ENCODE measurements around the gene ARNT2.

The ARNT2 gene

GRCh38 chr15:80578871-80579270 lies 174.7 kb downstream of the ARNT2 start:
- DNase-seq = no peak

DNA sequence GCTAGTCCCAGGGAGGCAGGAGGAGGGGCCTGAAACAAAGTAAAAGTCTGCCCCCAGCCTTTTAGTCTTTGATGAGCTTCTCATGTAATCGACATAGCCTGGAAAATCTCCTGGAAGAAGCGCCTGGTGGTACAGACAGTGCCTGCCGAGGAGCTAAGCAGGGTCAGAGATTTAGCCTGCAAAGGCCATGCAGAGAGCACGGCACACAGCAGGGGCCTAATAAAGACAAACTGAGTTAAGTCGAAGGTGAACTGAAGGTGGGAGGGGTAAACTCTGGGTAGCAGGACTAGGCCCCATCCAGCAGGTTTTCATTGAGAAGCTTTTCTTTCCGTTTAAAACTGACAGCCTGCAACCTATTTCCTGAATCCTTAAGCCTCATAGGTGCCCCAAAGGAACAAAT lies 175.4 kb downstream of the ARNT2 start:
- DNase-seq = no peak

DNA sequence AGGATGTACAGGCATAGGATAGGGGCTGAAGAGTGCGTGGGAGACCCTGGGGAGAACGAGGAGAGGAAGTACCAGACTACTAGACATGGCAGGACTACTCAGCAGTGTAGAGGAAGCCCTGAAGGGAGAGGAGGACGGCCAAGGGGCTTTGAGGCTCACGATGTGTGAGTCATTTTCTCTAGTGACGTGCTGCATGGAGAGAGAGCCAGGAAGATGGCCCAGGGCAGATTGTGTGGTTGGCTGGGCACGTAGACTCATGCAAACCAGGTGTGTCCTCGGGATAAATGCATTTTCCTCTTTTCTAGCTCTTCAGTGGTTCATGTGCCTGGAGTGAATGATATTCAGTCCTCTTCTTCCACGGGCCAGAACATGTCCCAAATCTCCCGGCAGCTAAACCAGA lies 175.9 kb downstream of the ARNT2 start:
- no peak for DNase-seq

DNA sequence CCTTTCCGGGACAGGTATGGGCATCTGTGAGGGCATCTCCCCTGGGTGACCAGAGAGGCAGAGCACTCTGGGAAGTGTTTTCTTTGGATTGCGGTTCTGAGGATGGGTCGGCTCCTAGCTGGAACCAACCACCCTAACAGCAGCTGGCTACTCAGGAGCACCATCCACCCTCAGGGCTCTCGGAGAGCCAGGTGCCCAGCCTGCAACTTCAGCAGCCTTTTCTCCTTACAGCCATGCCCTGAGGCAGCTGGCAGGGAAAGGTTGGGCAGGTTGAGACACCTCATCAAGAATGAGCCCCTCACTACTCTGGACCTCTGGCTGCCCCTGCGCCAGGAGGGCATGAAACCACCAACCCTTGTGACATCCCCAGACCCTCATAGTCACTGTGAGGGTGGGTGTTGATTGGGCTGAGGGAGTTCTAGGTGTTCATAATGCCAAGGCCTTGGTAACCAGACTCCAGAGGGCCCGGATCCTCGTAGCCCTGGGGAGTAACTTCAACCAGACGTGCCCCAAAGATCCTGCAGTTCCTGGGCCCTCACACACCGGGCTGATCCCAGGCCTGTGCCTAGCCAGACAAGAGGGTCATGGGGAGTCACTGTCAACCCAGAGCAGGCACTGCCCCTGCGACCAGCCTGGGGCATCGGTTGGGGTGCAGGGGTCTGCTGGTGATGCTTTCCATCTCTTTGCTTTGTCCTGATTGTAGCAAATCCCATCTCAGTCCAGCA lies 176.5 kb downstream of the ARNT2 start:
- no peak for DNase-seq

DNA sequence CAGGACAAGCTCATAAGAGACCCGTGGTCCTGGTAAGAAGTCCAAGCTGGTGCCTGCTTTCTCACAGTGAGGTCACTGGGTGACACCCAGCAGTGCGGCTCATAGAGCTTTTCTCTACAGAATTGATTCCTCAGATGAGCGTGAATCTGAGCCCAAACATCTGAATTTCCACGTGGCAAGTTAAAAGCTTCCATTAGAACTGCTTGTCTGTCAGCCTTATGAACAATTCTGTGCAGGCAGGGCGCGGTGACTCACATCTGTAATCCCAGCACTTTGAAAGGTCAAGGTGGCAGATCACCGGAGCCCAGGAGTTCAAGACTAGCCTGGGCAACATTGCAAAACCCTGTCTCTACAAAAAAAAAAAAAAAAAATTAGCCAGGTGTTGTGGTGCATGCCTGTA lies 177.8 kb downstream of the ARNT2 start:
- no peak for DNase-seq

GRCh38 chr15:80582816-80583423 lies 178.7 kb downstream of the ARNT2 start:
- no peak for DNase-seq

- DNase-seq = no peak
Observed at GRCh38 chr15:80584561-80584964, 180.4 kb downstream of the ARNT2 start.

GRCh38 chr15:80584973-80585525 lies 180.9 kb downstream of the ARNT2 start:
- no peak for DNase-seq

DNA sequence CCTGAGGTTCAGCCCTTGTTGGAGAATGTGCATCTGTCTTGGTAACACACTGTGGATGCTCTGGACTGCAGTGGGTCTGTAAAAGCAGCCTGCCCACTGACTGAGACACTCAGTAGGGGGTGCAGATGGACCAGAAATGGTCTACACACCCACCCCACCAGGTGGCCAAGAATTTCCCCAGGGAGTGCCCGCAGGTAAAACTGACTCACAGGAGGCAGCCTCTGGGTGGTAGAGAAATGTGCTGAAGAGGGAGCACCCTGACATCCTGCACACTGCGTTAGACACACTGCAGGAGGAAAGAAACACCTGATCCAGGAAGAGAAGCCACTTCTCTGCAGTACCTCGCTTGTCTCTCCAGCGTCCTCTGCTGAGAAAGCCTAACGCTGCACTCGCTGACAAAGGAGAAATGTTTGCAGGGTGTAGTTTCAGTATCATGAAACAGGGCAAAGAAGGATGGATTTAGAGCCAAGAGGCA lies 181.4 kb downstream of the ARNT2 start:
- no peak for DNase-seq

GRCh38 chr15:80586161-80586560 lies 182.0 kb downstream of the ARNT2 start:
- DNase-seq = no peak

DNA sequence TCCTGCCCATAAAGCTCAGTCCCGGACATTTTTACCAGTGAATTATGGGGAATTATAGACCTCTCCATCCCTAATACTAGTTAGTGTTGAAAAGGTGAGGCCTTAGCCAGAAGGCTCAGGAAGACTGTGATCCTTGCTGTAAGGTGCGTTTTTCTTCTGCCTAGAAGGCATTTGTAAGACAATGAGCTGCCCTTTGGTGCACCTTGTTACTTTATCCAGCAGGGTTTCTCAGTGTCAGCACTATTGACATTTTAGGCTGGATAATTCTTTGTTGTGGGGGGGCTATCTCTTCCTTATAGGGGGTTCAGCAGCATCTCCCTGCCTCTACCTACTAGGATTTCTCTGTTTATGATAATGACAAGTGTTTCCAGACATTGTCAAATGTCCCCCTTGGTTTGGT lies 182.8 kb downstream of the ARNT2 start:
- DNase-seq = no peak

DNA sequence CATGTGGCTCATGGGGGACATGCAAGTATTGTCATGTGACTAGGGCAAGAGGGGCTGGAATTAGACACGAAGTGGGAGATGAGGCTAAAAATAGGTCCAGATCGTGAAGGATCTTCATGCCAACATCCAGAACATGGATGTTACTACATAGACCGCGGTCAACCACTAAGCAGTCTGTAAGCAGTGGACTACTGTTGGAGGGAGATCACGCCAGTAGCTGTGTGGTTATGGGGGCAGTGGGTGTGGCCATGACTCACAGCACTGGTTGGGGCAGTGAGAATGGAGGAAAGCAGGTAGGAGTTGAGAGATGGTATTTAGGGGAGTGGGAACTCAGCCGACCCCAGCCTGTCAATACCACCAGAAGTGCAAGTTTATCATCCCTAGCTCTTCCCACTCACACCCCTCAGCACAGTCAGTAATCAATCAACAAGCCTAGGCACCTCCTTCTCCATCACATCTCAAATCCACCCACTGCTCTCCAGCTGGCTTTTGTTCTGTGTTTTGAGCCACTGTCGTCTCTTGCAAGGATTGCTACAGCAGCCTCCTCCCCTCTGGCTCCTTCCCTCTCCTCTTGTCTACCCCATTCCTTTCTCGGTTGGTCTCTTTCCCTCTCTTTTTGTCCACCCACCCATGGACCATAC lies 183.8 kb downstream of the ARNT2 start:
- DNase-seq = no peak

DNA sequence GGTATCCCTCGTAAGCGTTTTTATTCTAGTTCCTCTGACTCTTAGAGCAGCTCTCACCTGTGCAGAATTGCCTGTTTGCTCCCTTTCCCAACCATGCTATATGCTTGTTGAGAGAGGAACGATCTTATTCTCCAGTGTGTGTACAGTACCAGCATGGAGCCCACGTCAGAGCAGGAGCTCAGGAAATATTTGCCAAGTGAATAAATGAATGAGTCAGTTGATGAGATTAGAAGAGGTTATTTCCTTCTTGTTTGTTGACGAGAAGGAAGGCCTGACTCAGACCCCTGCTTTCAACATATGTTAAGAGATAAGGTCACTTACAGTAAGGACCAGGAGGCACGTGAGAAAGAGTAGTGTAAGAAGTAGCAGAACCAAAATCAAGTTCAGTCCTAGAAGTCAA lies 184.6 kb downstream of the ARNT2 start:
- DNase-seq = no peak

DNA sequence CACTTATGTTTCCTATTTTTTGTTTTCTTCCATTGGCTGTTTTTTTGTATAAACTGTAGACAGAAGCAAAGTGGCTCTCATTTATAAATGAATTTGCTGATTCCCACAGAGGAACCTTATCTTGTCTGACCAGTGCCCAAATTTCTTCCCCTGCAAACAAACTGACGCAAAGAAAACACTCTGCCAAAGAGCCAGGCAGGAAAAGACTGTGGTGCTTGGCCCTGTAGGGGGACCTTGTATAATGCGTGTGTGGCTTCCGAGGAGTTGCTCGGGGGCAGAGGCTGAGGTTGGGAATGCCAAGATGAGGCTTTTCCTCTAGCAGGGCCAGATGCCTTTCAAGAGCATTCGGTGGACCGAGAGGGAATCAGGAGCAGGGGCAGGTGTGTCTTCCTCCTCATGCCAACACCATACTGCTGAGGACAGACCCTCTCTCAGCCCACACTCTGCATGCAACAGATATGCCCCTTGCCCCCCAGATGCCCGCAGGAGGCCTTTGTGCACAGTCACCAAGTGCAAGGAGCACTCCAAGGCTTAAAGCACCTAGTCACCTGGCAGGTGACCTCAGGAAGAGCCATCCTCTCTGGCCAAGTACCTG lies 186.7 kb downstream of the ARNT2 start:
- DNase-seq = no peak

- no peak for DNase-seq
Observed at GRCh38 chr15:80591471-80591870, 187.3 kb downstream of the ARNT2 start.

GRCh38 chr15:80591938-80592825 lies 188.0 kb downstream of the ARNT2 start:
- no peak for DNase-seq

DNA sequence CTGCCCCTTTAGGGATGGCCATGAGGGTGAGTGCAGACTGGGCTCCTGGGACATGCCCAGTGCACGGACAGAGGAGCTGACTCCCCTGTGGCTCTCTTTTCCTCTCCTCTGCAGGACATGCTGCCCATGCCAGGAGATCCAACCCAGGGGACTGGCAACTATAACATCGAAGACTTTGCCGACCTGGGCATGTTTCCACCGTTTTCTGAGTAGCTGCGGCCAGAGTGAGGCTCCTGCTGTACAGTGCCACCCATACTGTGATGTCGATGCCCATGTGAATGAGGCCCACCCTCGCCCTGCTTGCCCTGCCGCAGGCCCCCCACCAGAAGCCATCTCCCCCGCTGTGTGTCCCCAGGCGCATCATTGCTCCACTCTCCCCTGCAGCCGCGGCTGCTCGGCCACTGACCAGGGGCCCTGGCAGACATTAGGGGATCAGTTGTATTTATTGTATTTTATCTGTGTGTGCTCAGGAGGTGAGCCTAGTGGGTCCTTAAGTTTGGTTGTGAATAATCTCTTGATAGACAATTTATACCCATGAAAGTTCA lies 189.4 kb downstream of the ARNT2 start:
- DNase-seq = no peak

- DNase-seq = no peak
Observed at GRCh38 chr15:80594091-80594889, 190.1 kb downstream of the ARNT2 start.

DNA sequence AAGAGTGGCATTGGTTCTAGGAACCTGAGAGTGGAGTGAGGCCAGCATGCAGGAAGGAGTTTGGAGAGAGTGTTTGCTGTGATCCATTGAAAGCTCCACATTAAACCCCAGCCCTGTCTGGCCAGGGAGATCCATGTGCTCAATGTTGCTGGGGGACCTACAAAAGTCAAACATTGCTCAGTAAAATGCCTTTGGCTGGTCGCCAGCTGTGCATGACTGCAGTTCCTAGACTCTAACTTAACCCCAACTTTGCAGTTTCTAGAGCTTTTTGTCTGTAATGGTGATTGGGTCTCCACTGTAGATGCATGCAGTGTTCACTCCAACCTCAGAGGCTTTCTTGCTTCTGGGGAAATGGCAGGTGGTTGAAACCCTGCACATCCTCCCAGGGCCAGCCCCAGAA lies 191.2 kb downstream of the ARNT2 start:
- DNase-seq = no peak

DNA sequence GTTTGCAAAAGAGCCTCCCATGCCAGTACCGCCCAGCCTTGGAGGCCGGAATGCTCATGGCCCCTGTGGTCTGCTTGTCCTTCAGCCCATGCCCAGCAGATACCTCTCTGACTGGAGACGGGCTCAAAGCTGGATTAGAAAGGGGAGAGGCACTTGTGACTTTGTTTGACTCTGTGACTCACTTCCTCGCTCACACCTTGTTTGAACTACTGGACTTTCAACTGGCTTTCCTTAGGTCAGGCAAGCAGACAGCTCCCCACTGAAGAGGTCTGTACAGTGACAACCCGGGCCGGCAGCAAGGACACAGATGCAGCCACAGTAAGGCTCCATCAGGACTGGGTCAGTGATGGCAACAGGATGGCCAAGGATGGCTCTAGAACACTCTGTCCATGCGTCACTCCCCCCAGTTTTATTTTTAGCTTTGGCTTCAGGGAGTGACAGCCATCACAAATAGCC lies 192.4 kb downstream of the ARNT2 start:
- DNase-seq = no peak

GRCh38 chr15:80597076-80597475 lies 192.9 kb downstream of the ARNT2 start:
- DNase-seq = no peak
